NCI-H1048 (cell line): ENCODE results near the gene ACTMAP.
A peak's percentile ranks its signal among the peaks of the same experiment; 100 is the strongest.

Experiments
- DNase-seq: peaks from one replicate; lab custom pipeline; 2025; lab: John Stamatoyannopoulos, UW

ACTMAP gene

GRCh38 chr19:40718774-40719391 lies 31.4 kb downstream of the ACTMAP start:
- no peak for DNase-seq

GRCh38 chr19:40717880-40718773 lies 32.1 kb downstream of the ACTMAP start:
- DNase-seq = no peak

- no peak for DNase-seq
Measured at GRCh38 chr19:40717325-40717879, 32.9 kb downstream of the ACTMAP start.

GRCh38 chr19:40716482-40717324 lies 33.6 kb downstream of the ACTMAP start, which contains the start of the genes COQ8B and ITPKC:
Gene COQ8B, minus strand, starts transcription at chr19:40716886. Its CDS starts 2,254 bp downstream, at chr19:40714632.
Gene ITPKC, plus strand, starts transcription at chr19:40717112. Its CDS starts 24 bp downstream, at chr19:40717136.
- peak; percentile 97 for DNase-seq

- DNase-seq = no peak
Measured at GRCh38 chr19:40716031-40716481, 34.2 kb downstream of the ACTMAP start.

- peak; percentile 82 for DNase-seq
Measured at GRCh38 chr19:40714441-40715299, 35.6 kb downstream of the ACTMAP start.

- DNase-seq = no peak
Measured at GRCh38 chr19:40713939-40714338, 36.3 kb downstream of the ACTMAP start.

GRCh38 chr19:40709817-40710216 lies 40.5 kb downstream of the ACTMAP start:
- no peak for DNase-seq

GRCh38 chr19:40707615-40708014 lies 42.7 kb downstream of the ACTMAP start:
- DNase-seq = no peak

- DNase-seq = no peak
Measured at GRCh38 chr19:40705950-40706619, 44.2 kb downstream of the ACTMAP start.

GRCh38 chr19:40705362-40705651 lies 45.0 kb downstream of the ACTMAP start:
- no peak for DNase-seq

- DNase-seq = no peak
Measured at GRCh38 chr19:40704491-40705361, 45.6 kb downstream of the ACTMAP start.

- no peak for DNase-seq
Measured at GRCh38 chr19:40703029-40703755, 47.1 kb downstream of the ACTMAP start.

GRCh38 chr19:40702337-40703012 lies 47.8 kb downstream of the ACTMAP start:
- DNase-seq = no peak

- no peak for DNase-seq
Measured at GRCh38 chr19:40701758-40702157, 48.5 kb downstream of the ACTMAP start.

- DNase-seq = no peak
Measured at GRCh38 chr19:40700083-40700482, 50.2 kb downstream of the ACTMAP start.

- DNase-seq = no peak
Measured at GRCh38 chr19:40697007-40697406, 53.3 kb downstream of the ACTMAP start.

GRCh38 chr19:40695881-40696280 lies 54.4 kb downstream of the ACTMAP start:
- no peak for DNase-seq
